Measurements from ENCODE around the gene ZXDC. TPM values are rescaled to one million over a fixed set of nuclear protein-coding genes. Genes with fewer than 3 reads are reported as not detected.

ZXDC gene
- total RNA-seq, 1 donor from 2014 or later: 31.8 TPM

GRCh38 chr3:126450219-126450618 is 25.5 kb downstream of the ZXDC start:
- no peaks in the 10 kb centered on the region for H3K27me3 Mint-ChIP-seq (ENCODE audit: unreplicated experiment)
- no peaks in the 10 kb centered on the region for H3K9me3 Mint-ChIP-seq (ENCODE audit: unreplicated experiment)
- DNase-seq (ENCODE audit: extremely low spot score, unreplicated experiment): peak; percentile 49
- H3K4me3 Mint-ChIP-seq (ENCODE audit: unreplicated experiment): no peak overlapping the region
- peaks cover 29% of the 10 kb centered on the region for H3K36me3 Mint-ChIP-seq (ENCODE audit: unreplicated experiment)
- TF ChIP-seq CTCF (IDR thresholded peaks at IDR 0.05): no peak
- no peak overlapping the region for H3K27ac Mint-ChIP-seq (ENCODE audit: unreplicated experiment)
- H3K4me1 Mint-ChIP-seq (ENCODE audit: unreplicated experiment): peaks cover 3% of the 10 kb centered on the region

GRCh38 chr3:126449621-126450051 is 26.1 kb downstream of the ZXDC start:
- Mint-ChIP-seq H3K4me3 (ENCODE audit: unreplicated experiment) (no peak overlapping the region), H3K9me3 (ENCODE audit: unreplicated experiment) (no peaks in the 10 kb centered on the region), H3K4me1 (ENCODE audit: unreplicated experiment) (peaks cover 3% of the 10 kb centered on the region), H3K36me3 (ENCODE audit: unreplicated experiment) (peaks cover 27% of the 10 kb centered on the region), H3K27me3 (ENCODE audit: unreplicated experiment) (no peaks in the 10 kb centered on the region), H3K27ac (ENCODE audit: unreplicated experiment) (no peak overlapping the region)
- peak; percentile 70 for DNase-seq (ENCODE audit: extremely low spot score, unreplicated experiment)
- no peak for TF ChIP-seq CTCF (IDR thresholded peaks at IDR 0.05)

GRCh38 chr3:126448893-126449180 is 26.9 kb downstream of the ZXDC start:
- Mint-ChIP-seq H3K9me3 (ENCODE audit: unreplicated experiment) (no peaks in the 10 kb centered on the region), H3K27me3 (ENCODE audit: unreplicated experiment) (no peaks in the 10 kb centered on the region), H3K4me3 (ENCODE audit: unreplicated experiment) (no peak overlapping the region), H3K27ac (ENCODE audit: unreplicated experiment) (no peak overlapping the region), H3K36me3 (ENCODE audit: unreplicated experiment) (peaks cover 22% of the 10 kb centered on the region), H3K4me1 (ENCODE audit: unreplicated experiment) (peaks cover 3% of the 10 kb centered on the region)
- no peak for TF ChIP-seq CTCF (IDR thresholded peaks at IDR 0.05)
- DNase-seq (ENCODE audit: extremely low spot score, unreplicated experiment): no peak

- TF ChIP-seq CTCF (IDR thresholded peaks at IDR 0.05): no peak
- peak; percentile 78 for DNase-seq (ENCODE audit: extremely low spot score, unreplicated experiment)
Measured at GRCh38 chr3:126448136-126448892, 27.4 kb downstream of the ZXDC start.

GRCh38 chr3:126447456-126448106 is 28.1 kb downstream of the ZXDC start:
- peaks cover 24% of the 10 kb centered on the region for H3K36me3 Mint-ChIP-seq (ENCODE audit: unreplicated experiment)
- peaks cover 3% of the 10 kb centered on the region for H3K4me1 Mint-ChIP-seq (ENCODE audit: unreplicated experiment)
- no peaks in the 10 kb centered on the region for H3K9me3 Mint-ChIP-seq (ENCODE audit: unreplicated experiment)
- peak; percentile 68 for DNase-seq (ENCODE audit: extremely low spot score, unreplicated experiment)
- H3K27me3 Mint-ChIP-seq (ENCODE audit: unreplicated experiment): no peaks in the 10 kb centered on the region
- H3K4me3 Mint-ChIP-seq (ENCODE audit: unreplicated experiment): no peak overlapping the region
- no peak for TF ChIP-seq CTCF (IDR thresholded peaks at IDR 0.05)
- H3K27ac Mint-ChIP-seq (ENCODE audit: unreplicated experiment): no peak overlapping the region

More at GRCh38 chr3:126448136-126448892, 27.4 kb downstream of the ZXDC start:
- peaks cover 3% of the 10 kb centered on the region for H3K4me1 Mint-ChIP-seq (ENCODE audit: unreplicated experiment)
- no peak overlapping the region for H3K4me3 Mint-ChIP-seq (ENCODE audit: unreplicated experiment)
- no peaks in the 10 kb centered on the region for H3K27me3 Mint-ChIP-seq (ENCODE audit: unreplicated experiment)
- H3K36me3 Mint-ChIP-seq (ENCODE audit: unreplicated experiment): peaks cover 22% of the 10 kb centered on the region
- no peaks in the 10 kb centered on the region for H3K9me3 Mint-ChIP-seq (ENCODE audit: unreplicated experiment)
- H3K27ac Mint-ChIP-seq (ENCODE audit: unreplicated experiment): no peak overlapping the region

Measured in osteocyte (in vitro differentiated cells).